Measurements from ENCODE around the gene PTPN21. TPM values are rescaled to one million over a fixed set of nuclear protein-coding genes. Genes with fewer than 3 reads are reported as not detected.
A peak's percentile ranks its signal among the peaks of the same experiment; 100 is the strongest.

PTPN21 gene
- total RNA-seq, 3 donors from 2014 or later = 0.33 to 0.45 (median 0.33) TPM

DNA sequence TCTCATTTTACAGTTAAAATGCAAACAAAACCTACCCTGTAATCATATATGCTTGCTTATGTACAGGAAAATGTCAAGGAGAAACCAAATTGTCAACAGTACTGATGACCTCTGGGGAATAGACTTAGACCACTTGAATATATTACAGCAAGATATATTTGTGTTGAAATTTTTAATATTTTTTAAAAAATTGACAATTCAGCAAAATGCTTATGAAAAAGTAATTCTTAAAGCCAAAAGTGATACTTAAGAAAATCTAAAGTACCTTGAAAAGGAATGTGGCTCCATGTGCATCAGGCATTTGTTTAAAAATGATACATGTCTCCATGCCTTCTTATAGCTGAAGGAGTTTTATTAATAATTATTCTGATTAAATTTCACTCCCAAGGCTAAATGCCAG is 49.2 kb downstream of the PTPN21 start:
- peaks cover 16% of the 10 kb centered on the region for H3K27me3 Mint-ChIP-seq (ENCODE audit: low read depth)
- no peaks in the 10 kb centered on the region for H3K9me3 Mint-ChIP-seq
- ATAC-seq (no peak), DNase-seq (no peak)
- no peaks in the 10 kb centered on the region for H3K4me1 Mint-ChIP-seq (ENCODE audit: low read depth)
- H3K36me3 Mint-ChIP-seq (ENCODE audit: insufficient read depth) = no peaks in the 10 kb centered on the region
- H3K4me3 Mint-ChIP-seq = no peak overlapping the region

DNA sequence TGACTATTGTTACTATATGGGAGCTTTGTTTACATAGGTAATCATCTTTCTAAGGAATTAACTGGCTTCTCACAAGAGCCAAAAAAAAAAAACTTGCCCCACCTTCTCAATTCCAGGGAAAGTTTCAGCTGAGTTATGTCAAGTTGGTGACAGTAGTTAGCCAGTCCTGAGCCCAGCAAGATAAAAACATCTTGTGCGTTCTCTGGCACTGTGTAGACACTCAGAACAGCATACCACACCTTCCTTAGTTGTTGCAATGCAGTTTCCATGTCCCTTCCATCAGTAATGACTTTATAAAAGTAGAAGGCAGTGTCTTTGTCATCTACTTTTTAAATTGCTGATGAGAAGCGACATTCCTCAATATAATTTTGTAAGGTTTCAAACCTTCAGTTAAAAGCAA is 50.2 kb downstream of the PTPN21 start:
- H3K36me3 Mint-ChIP-seq (ENCODE audit: insufficient read depth) = no peaks in the 10 kb centered on the region
- H3K27me3 Mint-ChIP-seq (ENCODE audit: low read depth) = peaks cover 14% of the 10 kb centered on the region
- no peak for DNase-seq

DNA sequence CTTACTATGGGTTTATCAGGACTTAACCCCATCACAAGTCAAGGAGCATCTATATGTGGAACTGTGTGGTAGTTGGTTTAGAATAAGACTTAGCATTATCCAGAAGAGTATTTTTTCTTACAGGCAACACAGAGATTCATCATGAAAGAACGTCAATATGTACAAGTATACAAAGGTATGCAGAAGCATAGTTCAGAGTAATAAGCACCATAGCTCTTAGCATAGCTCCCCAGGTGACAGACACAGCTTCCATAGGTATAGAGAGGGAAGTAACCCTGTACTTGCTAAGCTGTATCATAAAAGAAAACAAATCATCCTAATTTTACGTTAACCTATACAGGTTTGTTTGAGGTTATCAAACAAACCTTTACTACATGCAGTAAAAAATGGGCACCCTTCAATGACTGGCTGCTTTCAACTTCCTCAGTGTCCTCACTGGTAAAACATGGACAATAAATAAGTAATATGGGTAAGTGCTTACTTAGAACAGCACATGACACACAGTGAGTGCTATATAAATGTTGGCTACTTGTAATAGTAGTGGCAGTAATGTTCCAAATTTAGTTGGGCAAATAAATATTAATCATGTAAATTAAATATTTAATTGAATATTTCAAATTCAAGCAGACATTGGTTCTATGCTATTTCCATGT is 50.9 kb downstream of the PTPN21 start:
- Mint-ChIP-seq H3K4me3 (no peak overlapping the region), H3K36me3 (ENCODE audit: insufficient read depth) (no peaks in the 10 kb centered on the region), H3K4me1 (ENCODE audit: low read depth) (no peaks in the 10 kb centered on the region), H3K9me3 (no peaks in the 10 kb centered on the region), H3K27me3 (ENCODE audit: low read depth) (peaks cover 14% of the 10 kb centered on the region)
- ATAC-seq (no peak), DNase-seq (no peak)

More for the DNA sequence above, 50.2 kb downstream of the PTPN21 start:
- no peaks in the 10 kb centered on the region for H3K4me1 Mint-ChIP-seq (ENCODE audit: low read depth)
- ATAC-seq = no peak
- H3K9me3 Mint-ChIP-seq = no peaks in the 10 kb centered on the region
- no peak overlapping the region for H3K4me3 Mint-ChIP-seq

GRCh38 chr14:88502740-88503139 is 52.1 kb downstream of the PTPN21 start:
- H3K4me1 Mint-ChIP-seq (ENCODE audit: low read depth) = no peaks in the 10 kb centered on the region
- H3K9me3 Mint-ChIP-seq = no peaks in the 10 kb centered on the region
- H3K4me3 Mint-ChIP-seq = no peak overlapping the region
- no peak for ATAC-seq
- peaks cover 14% of the 10 kb centered on the region for H3K27me3 Mint-ChIP-seq (ENCODE audit: low read depth)
- H3K36me3 Mint-ChIP-seq (ENCODE audit: insufficient read depth) = no peaks in the 10 kb centered on the region
- DNase-seq = no peak

DNA sequence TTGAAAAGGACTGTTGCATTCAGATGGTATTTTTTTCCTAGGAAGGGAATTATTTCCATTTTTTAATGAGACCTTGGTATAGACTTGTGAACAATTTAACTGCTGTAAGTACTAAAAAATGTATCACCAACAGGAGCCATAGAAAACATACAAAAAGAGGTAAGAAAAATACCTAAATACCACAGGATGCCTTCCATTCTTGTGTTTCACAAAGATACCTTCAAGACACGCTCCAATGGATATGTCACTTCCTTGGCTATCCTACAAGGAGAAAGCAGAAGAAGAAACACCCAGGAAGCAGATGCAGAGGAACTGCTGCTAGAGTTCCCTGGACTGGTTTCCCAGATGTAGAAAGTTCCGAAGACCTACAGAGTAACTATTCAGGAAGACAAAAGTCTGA is 54.2 kb downstream of the PTPN21 start:
- H3K9me3 Mint-ChIP-seq = no peaks in the 10 kb centered on the region

DNA sequence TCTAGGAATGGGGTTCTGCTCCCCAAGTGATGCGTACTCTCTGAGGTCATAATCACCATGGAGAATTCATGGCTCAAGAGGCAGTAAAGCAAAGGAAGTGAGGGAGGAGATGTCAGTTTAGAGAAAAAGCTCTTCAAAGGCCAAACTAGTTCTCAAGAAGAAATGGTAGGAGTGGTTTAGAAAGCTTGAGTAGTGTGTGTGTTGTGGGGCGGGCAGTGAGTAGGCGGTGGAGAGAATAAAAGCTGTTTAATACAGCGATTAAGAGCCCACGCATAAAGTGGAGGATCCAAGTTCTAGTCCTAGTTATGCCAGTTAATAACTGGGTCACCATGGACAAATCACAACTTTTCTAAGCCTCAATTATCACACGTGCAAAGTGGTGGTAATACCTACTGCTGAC is 55.6 kb downstream of the PTPN21 start:
- no peaks in the 10 kb centered on the region for H3K36me3 Mint-ChIP-seq (ENCODE audit: insufficient read depth)
- no peaks in the 10 kb centered on the region for H3K4me1 Mint-ChIP-seq (ENCODE audit: low read depth)
- DNase-seq = no peak
- H3K27me3 Mint-ChIP-seq (ENCODE audit: low read depth) = peaks cover 7% of the 10 kb centered on the region
- no peak overlapping the region for H3K4me3 Mint-ChIP-seq
- H3K9me3 Mint-ChIP-seq = no peaks in the 10 kb centered on the region
- ATAC-seq = no peak

More for the DNA sequence above, 54.2 kb downstream of the PTPN21 start:
- Mint-ChIP-seq H3K4me3 (no peak overlapping the region), H3K27me3 (ENCODE audit: low read depth) (peaks cover 11% of the 10 kb centered on the region), H3K4me1 (ENCODE audit: low read depth) (no peaks in the 10 kb centered on the region), H3K36me3 (ENCODE audit: insufficient read depth) (no peaks in the 10 kb centered on the region)
- ATAC-seq = no peak
- DNase-seq = no peak

GRCh38 chr14:88496414-88496813 is 58.4 kb downstream of the PTPN21 start:
- ATAC-seq (no peak), DNase-seq (no peak)
- Mint-ChIP-seq H3K27me3 (ENCODE audit: low read depth) (peaks cover 6% of the 10 kb centered on the region), H3K4me1 (ENCODE audit: low read depth) (no peaks in the 10 kb centered on the region), H3K9me3 (no peaks in the 10 kb centered on the region), H3K4me3 (no peak overlapping the region), H3K36me3 (ENCODE audit: insufficient read depth) (no peaks in the 10 kb centered on the region)

- peaks cover 6% of the 10 kb centered on the region for H3K27me3 Mint-ChIP-seq (ENCODE audit: low read depth)
- no peak for ATAC-seq
These were observed 61.2 kb downstream of the PTPN21 start for GRCh38 chr14:88493392-88494185.

DNA sequence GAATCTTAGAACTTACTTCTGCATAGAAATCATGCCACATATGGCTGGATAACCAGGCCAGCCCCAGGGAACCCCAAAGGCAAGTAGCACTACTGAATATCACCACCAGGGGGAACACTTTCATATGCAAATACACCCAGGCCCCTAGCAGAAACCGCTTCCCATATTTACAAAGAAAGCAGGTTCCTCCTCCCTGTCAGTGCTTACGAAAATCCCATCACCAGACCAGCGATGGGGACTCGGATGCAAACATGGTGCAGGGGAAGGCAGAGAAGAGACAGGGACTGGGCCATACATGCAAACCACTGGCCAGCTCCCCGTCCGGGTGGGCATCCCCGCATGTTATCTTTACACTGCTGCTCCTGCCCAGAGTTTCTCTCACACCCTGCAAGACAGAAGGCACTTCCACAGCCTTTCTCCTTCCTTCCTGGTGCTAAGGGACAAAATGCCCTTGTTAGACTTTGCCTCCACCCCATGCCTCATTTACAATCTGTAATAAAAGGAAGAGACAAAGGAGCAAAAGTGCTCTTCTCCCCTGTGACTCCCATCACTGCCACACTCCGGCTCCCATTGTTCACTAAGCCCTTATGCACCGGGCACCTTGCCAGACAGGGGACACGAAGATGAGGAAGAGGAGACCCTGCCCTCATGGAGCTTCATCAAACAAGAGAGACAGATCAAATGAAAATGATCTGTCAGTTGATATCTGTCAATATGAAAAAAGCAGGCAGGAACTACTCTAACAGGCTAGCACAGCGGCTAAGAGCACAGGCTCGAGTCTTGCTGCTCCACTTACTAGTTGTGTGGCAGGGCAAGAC is 62.3 kb downstream of the PTPN21 start:
- peak; percentile 49 for DNase-seq
- peaks cover 6% of the 10 kb centered on the region for H3K27me3 Mint-ChIP-seq (ENCODE audit: low read depth)
- no peaks in the 10 kb centered on the region for H3K4me1 Mint-ChIP-seq (ENCODE audit: low read depth)
- ATAC-seq = peak; percentile 62 to 75
- no peaks in the 10 kb centered on the region for H3K9me3 Mint-ChIP-seq
- H3K36me3 Mint-ChIP-seq (ENCODE audit: insufficient read depth) = no peaks in the 10 kb centered on the region
- H3K4me3 Mint-ChIP-seq = no peak overlapping the region

More at GRCh38 chr14:88493392-88494185, 61.2 kb downstream of the PTPN21 start:
- Mint-ChIP-seq H3K9me3 (no peaks in the 10 kb centered on the region), H3K4me3 (no peak overlapping the region), H3K4me1 (ENCODE audit: low read depth) (no peaks in the 10 kb centered on the region), H3K36me3 (ENCODE audit: insufficient read depth) (no peaks in the 10 kb centered on the region)
- no peak for DNase-seq

DNA sequence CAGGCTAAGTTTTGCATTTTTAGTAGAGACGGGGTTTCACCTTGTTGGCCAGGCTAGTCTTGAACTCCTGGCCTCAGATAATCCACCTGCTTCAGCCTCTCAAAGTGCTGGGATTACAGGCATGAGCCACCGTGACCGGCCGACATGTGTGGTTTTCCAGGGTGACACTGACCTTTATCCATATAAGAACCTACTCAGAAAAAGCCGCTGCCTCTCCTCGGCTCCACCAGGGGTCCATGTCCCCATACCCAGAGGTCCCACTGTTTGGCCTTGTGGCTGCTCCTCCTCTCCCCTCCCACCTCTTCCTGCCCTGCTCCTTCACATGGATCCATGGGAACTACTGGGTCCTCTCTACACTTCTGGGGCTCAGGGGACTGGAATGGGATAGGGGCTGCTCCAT is 64.6 kb downstream of the PTPN21 start:
- no peaks in the 10 kb centered on the region for H3K4me1 Mint-ChIP-seq (ENCODE audit: low read depth)
- H3K27me3 Mint-ChIP-seq (ENCODE audit: low read depth) = peaks cover 6% of the 10 kb centered on the region
- DNase-seq = no peak
- H3K36me3 Mint-ChIP-seq (ENCODE audit: insufficient read depth) = no peaks in the 10 kb centered on the region
- no peak overlapping the region for H3K4me3 Mint-ChIP-seq
- ATAC-seq = no peak
- no peaks in the 10 kb centered on the region for H3K9me3 Mint-ChIP-seq

DNA sequence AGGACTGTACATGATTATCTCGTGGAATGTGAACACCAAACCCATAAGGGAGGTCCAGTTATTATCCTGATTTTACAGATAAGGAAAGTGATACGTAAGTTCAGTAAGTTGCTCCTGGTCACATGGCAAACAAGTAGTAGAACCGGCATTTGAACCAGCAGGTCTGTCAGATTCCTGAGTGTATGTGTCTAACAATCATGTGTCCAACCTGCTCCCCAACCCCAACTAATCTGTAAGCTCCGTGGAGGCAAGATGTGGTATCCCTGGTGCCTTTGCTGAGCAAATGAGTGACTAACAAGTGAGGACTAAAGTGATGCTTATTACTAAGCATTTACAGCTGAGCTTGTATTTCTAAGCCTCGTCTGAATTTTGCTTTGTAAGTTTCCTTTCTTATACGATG is 65.9 kb downstream of the PTPN21 start:
- Mint-ChIP-seq H3K27me3 (ENCODE audit: low read depth) (peaks cover 6% of the 10 kb centered on the region), H3K36me3 (ENCODE audit: insufficient read depth) (no peaks in the 10 kb centered on the region), H3K4me3 (no peak overlapping the region), H3K9me3 (no peaks in the 10 kb centered on the region), H3K4me1 (ENCODE audit: low read depth) (no peaks in the 10 kb centered on the region)
- DNase-seq (no peak), ATAC-seq (no peak)

DNA sequence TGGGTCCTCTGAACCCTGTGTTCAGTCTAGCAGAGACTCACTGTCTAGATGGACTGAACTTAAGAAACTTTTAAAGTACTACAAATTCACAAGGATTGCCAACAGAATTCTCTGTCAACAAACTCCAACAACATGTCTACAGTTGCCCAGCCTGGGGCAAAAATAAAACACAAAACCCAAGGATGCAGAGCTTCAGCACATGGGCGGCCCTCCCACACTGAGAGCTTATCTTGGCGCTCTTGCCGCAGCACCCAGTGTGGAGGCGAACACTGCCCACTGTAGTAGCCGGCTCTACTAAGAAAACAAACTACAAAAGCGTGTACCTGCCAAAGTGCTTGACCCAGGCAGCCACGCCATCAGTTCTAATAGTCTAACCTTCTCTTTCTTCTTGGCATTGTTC is 66.7 kb downstream of the PTPN21 start:
- DNase-seq (no peak), ATAC-seq (no peak)
- Mint-ChIP-seq H3K4me1 (ENCODE audit: low read depth) (no peaks in the 10 kb centered on the region), H3K36me3 (ENCODE audit: insufficient read depth) (no peaks in the 10 kb centered on the region), H3K4me3 (no peak overlapping the region), H3K9me3 (no peaks in the 10 kb centered on the region), H3K27me3 (ENCODE audit: low read depth) (peaks cover 9% of the 10 kb centered on the region)

- Mint-ChIP-seq H3K4me3 (no peak overlapping the region), H3K36me3 (ENCODE audit: insufficient read depth) (no peaks in the 10 kb centered on the region), H3K27me3 (ENCODE audit: low read depth) (peaks cover 10% of the 10 kb centered on the region), H3K9me3 (no peaks in the 10 kb centered on the region), H3K4me1 (ENCODE audit: low read depth) (no peaks in the 10 kb centered on the region)
- ATAC-seq = no peak
- no peak for DNase-seq
These were observed 72.3 kb downstream of the PTPN21 start for GRCh38 chr14:88482524-88482923.

DNA sequence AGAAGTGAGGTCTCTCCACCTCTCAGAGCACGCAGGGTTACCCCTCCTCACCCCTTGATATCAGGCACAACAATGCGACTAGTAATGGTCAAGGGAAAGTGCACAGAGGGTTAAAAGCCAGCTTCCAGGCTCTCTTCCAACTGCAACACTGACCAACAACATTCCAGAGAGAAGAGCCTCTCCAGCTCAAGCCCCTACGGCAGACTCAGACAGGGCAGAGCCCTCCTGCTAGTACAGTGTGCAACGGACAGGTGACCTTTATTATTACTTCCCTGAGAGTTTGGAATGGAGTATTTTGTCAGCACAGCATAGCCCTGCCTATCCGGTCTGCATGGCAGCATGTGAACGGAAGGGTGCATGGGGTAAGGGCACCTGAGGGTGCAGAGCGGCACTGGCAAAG is 73.0 kb downstream of the PTPN21 start:
- H3K27me3 Mint-ChIP-seq (ENCODE audit: low read depth) = peaks cover 10% of the 10 kb centered on the region

More for the DNA sequence above, 73.0 kb downstream of the PTPN21 start:
- no peak for ATAC-seq
- Mint-ChIP-seq H3K36me3 (ENCODE audit: insufficient read depth) (no peaks in the 10 kb centered on the region), H3K9me3 (no peaks in the 10 kb centered on the region), H3K4me1 (ENCODE audit: low read depth) (no peaks in the 10 kb centered on the region), H3K4me3 (no peak overlapping the region)
- no peak for DNase-seq

Measured in activated T-cell treated with anti-CD3 and anti-CD28 coated beads, Interleukin-2, amount 50 U/mL, for 4 hours (primary cell).